ENCODE measurements around the gene FBXL13.

FBXL13 gene

GRCh38 chr7:102896585-102896984 lies 178.0 kb downstream of the FBXL13 start:
- DNase-seq (ENCODE audit: low read depth in 2 of 2), result no peak

GRCh38 chr7:102895602-102896001 lies 179.0 kb downstream of the FBXL13 start:
- no peak for DNase-seq (ENCODE audit: low read depth in 2 of 2)

- no peak for DNase-seq (ENCODE audit: low read depth in 2 of 2)
These were observed 181.8 kb downstream of the FBXL13 start for GRCh38 chr7:102892631-102893278.

GRCh38 chr7:102891693-102892261 lies 182.8 kb downstream of the FBXL13 start:
- no peak for DNase-seq (ENCODE audit: low read depth in 2 of 2)

GRCh38 chr7:102890971-102891692 lies 183.5 kb downstream of the FBXL13 start:
- DNase-seq (ENCODE audit: low read depth in 2 of 2), result no peak

- DNase-seq (ENCODE audit: low read depth in 2 of 2), result no peak
These were observed 184.2 kb downstream of the FBXL13 start for GRCh38 chr7:102890292-102890970.

- DNase-seq (ENCODE audit: low read depth in 2 of 2), result no peak
These were observed 184.7 kb downstream of the FBXL13 start for GRCh38 chr7:102889851-102890250.

GRCh38 chr7:102888561-102889233 lies 185.9 kb downstream of the FBXL13 start:
- no peak for DNase-seq (ENCODE audit: low read depth in 2 of 2)

GRCh38 chr7:102883098-102883860 lies 191.3 kb downstream of the FBXL13 start:
- no peak for DNase-seq (ENCODE audit: low read depth in 2 of 2)

- DNase-seq (ENCODE audit: low read depth in 2 of 2), result peak in 1 of 2 donors; percentile 11
These were observed 198.8 kb downstream of the FBXL13 start for GRCh38 chr7:102875700-102876295.

- DNase-seq (ENCODE audit: low read depth in 2 of 2), result no peak
These were observed 199.6 kb downstream of the FBXL13 start for GRCh38 chr7:102874966-102875365.

GRCh38 chr7:102874166-102874829 lies 200.3 kb downstream of the FBXL13 start:
- no peak for DNase-seq (ENCODE audit: low read depth in 2 of 2)

- DNase-seq (ENCODE audit: low read depth in 2 of 2), result no peak
These were observed 201.0 kb downstream of the FBXL13 start for GRCh38 chr7:102873470-102874165.

GRCh38 chr7:102872460-102872859 lies 202.1 kb downstream of the FBXL13 start:
- no peak for DNase-seq (ENCODE audit: low read depth in 2 of 2)

GRCh38 chr7:102869195-102869594 lies 205.4 kb downstream of the FBXL13 start:
- DNase-seq (ENCODE audit: low read depth in 2 of 2), result no peak

- DNase-seq (ENCODE audit: low read depth in 2 of 2), result no peak
These were observed 207.9 kb downstream of the FBXL13 start for GRCh38 chr7:102866535-102867215.

- no peak for DNase-seq (ENCODE audit: low read depth in 2 of 2)
These were observed 209.6 kb downstream of the FBXL13 start for GRCh38 chr7:102864958-102865357.

GRCh38 chr7:102860351-102860811 lies 214.2 kb downstream of the FBXL13 start:
- no peak for DNase-seq (ENCODE audit: low read depth in 2 of 2)

- no peak for DNase-seq (ENCODE audit: low read depth in 2 of 2)
These were observed 214.8 kb downstream of the FBXL13 start for GRCh38 chr7:102859799-102860125.
